AG04449 (cell line): ENCODE data around the gene EPB41L4A.
"Not testable (repeated sequence)": the region's sequence is repeated elsewhere in the genome, so short reads cannot be mapped to it uniquely, and the experiment has no call there.

Experiments used
- CTCF ChIA-PET: fragments of 350-600 bp; formaldehyde crosslinking; extraction: SDS; loops from one replicate; lab custom pipeline; 2021; ENCODE audit warnings: antibody characterized with exemption; lab: Yijun Ruan, JAX
- POLR2A ChIA-PET: fragments of 400-600, 350-600 bp; formaldehyde crosslinking; extraction: SDS; loops from one replicate; lab custom pipeline; 2020; ENCODE audit warnings: antibody characterized with exemption, inconsistent platforms; lab: Yijun Ruan, JAX
- DNase-seq: peaks from one replicate; pipeline ENCODE4 v3.0.0-alpha.2; 2010; ENCODE audit warnings: low read depth, low spot score
- H3K4me3 ChIP-seq: 2 replicates; pipeline ENCODE4 v1.5.1; 2011; ENCODE audit warnings: low read depth, mild to moderate bottlenecking, control low read depth, low read length
- TF ChIP-seq, protein P1 (sequence below): IDR thresholded peaks from one replicate; pipeline ENCODE4 v1.5.1; 2011; ENCODE audit warnings: mild to moderate bottlenecking, moderate library complexity, low read length, control low read depth, inconsistent platforms; ENCODE audit not compliant: insufficient read depth; ENCODE audit errors: missing control alignments

The EPB41L4A gene

DNA sequence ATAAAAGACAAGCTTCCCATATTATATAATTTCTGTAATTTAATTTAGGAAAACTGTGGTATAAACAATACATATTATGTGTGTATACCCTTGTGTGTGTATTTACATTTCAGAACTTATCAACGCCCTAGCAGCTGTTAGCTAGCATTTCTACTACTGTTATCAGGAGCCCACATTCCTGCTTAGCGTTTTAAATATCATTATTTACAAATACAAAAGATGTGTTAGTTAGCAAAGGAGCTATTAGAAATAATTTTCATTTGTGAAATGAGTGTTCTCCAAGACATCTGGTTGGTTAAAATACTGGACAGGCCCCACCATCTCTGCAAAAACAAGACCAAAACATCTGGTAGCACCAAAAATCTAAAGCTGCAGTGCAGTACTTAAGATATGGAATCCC lies 48.0 kb downstream of the EPB41L4A start:
- POLR2A ChIA-PET = no interaction called here
- TF ChIP-seq, protein P1, sequence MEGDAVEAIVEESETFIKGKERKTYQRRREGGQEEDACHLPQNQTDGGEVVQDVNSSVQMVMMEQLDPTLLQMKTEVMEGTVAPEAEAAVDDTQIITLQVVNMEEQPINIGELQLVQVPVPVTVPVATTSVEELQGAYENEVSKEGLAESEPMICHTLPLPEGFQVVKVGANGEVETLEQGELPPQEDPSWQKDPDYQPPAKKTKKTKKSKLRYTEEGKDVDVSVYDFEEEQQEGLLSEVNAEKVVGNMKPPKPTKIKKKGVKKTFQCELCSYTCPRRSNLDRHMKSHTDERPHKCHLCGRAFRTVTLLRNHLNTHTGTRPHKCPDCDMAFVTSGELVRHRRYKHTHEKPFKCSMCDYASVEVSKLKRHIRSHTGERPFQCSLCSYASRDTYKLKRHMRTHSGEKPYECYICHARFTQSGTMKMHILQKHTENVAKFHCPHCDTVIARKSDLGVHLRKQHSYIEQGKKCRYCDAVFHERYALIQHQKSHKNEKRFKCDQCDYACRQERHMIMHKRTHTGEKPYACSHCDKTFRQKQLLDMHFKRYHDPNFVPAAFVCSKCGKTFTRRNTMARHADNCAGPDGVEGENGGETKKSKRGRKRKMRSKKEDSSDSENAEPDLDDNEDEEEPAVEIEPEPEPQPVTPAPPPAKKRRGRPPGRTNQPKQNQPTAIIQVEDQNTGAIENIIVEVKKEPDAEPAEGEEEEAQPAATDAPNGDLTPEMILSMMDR = no peak
- H3K4me3 ChIP-seq = no peak overlapping the region
- CTCF ChIA-PET = no interaction called here
- DNase-seq = no peak

- H3K4me3 ChIP-seq = no peak overlapping the region
- DNase-seq = no peak
- TF ChIP-seq, protein P1 = no peak
- ChIA-PET POLR2A (no interaction called here), CTCF (no interaction called here)
Observed at GRCh38 chr5:112367400-112367799, 51.7 kb downstream of the EPB41L4A start.

GRCh38 chr5:112366987-112367386 lies 52.1 kb downstream of the EPB41L4A start:
- TF ChIP-seq, protein P1 = no peak
- CTCF ChIA-PET = no interaction called here
- POLR2A ChIA-PET = no interaction called here
- no peak for DNase-seq
- no peak overlapping the region for H3K4me3 ChIP-seq

DNA sequence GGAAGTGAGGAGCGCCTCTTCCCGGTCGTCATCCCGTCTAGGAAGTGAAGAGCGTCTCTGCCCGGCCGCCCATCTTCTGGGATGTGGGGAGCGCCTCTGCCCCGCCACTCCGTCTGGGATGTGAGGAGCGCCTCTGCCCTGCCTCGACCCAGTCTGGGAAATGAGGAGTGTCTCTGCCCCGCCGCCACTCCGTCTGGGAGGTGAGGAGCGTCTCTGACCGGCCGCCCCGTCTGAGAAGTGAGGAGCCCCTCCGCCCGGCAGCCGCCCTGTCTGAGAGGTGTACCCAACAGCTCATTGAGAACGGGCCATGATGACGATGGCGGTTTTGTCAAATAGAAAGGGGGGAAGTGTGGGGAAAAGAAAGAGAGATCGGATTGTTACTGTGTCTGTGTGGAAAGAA lies 58.3 kb downstream of the EPB41L4A start:
- POLR2A ChIA-PET, DNase-seq, H3K4me3 ChIP-seq, CTCF ChIA-PET: not testable (repeated sequence)

DNA sequence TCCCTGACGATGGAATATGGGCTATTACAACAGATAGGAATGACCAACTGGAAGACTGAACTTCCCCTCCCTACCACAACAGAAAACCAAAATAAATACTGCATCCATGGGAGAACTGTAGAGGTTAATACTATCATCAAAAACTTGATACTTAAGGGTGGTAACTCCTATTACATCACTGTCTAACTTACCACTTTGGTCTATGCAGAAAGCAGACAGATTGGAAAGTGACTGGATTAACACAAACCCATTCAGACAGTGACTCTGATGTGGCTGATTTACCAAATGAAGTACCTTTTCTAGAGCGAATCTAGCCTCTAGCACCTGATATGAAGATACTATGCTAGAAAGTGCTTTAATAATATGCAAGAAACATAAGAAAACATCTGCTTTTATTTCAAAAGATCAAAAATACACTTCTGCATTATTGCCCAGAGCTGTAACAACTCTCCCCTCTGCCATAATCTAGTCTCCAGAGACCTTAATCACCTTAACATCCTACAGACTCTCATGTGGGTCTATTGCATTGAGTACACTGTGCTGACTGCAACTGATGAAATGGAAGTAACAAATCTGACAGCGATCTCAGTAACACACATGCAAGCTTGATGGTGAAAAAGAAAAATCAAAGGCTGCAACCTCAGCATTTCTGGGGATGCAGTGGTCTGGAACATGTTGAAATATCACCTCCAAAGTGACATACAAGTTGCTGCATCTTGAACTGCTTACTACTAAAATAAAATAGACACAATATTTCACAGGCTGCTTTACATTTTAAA lies 62.7 kb downstream of the EPB41L4A start:
- H3K4me3 ChIP-seq = no peak overlapping the region
- no peak for DNase-seq
- ChIA-PET CTCF (no interaction called here), POLR2A (no interaction called here)
- TF ChIP-seq, protein P1 = no peak

DNA sequence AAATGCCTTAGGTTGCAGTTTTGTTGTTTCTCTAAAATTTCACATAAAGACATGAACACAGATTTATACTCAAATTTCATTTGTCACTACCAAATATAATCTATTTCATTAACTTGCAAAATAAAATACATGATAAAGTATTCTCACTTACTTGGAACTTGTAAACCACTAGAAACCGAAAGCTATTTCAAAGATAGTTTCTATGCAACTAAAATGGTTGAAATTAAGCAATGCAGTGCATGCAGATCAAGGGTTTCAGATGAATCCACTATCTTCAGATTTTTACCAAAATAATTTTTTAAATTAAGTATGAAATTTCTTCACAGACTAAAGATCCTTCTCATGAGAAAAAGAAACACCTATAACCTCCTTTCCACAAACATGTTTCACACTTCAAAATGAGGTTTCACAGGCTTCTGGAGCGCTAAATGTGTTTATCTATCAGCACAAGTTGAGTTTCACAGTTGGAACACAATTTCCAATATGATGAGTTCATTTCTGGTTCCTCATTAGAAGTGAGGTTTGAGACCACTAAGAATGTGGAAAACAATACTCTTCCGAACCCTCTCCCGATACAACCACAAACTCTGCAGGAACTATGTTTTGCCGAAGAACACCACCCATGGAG lies 63.9 kb downstream of the EPB41L4A start:
- no peak for DNase-seq
- no peak overlapping the region for H3K4me3 ChIP-seq
- ChIA-PET POLR2A (no interaction called here), CTCF (no interaction called here)
- TF ChIP-seq, protein P1 = no peak
